Prostate gland (tissue), 2 donors: ENCODE data around the gene AAR2.

ENCODE experiments used
- CTCF ChIP-seq, 4 experiments: fragments of 200-600 bp in 2 of 4; fragments of 450-650 bp in 2 of 4; sonication (generic) in 2 of 4; IDR thresholded peaks; 1 replicate in 3 of 4; 2 replicates in 1 of 4; pipeline ENCODE4 v1.5.1; 2016 to 2019; ENCODE audit warnings: antibody characterized with exemption in 4 of 4, mild to moderate bottlenecking in 2 of 4, moderate library complexity in 2 of 4
- POLR2AphosphoS5 ChIP-seq: sonication (generic); formaldehyde crosslinking; IDR thresholded peaks from one replicate; pipeline ENCODE4 v1.6.1; 2017; ENCODE audit warnings: antibody characterized with exemption

- TF ChIP-seq CTCF (IDR thresholded peaks at IDR 0.05) (no peak), POLR2AphosphoS5 (no peak)
These were observed 49.6 kb downstream of the AAR2 start for GRCh38 chr20:36285746-36286447.
